Fibroblast of skin of right quadriceps (primary cell): ENCODE results near the gene KCNK15.
A peak's percentile ranks its signal among the peaks of the same experiment; 100 is the strongest.
"Not testable (repeated sequence)": the region's sequence is repeated elsewhere in the genome, so short reads cannot be mapped to it uniquely, and the experiment has no call there.

ENCODE experiments used
- DNase-seq: peaks from one replicate; pipeline ENCODE4 v3.0.0-alpha.2; 2013

The KCNK15 gene

GRCh38 chr20:44745598-44746366 is at the start of gene KCNK15:
TSS of gene KCNK15 (plus strand) at chr20:44745865. CDS start at chr20:44745911, 46 bp downstream.
- DNase-seq = no peak

DNA sequence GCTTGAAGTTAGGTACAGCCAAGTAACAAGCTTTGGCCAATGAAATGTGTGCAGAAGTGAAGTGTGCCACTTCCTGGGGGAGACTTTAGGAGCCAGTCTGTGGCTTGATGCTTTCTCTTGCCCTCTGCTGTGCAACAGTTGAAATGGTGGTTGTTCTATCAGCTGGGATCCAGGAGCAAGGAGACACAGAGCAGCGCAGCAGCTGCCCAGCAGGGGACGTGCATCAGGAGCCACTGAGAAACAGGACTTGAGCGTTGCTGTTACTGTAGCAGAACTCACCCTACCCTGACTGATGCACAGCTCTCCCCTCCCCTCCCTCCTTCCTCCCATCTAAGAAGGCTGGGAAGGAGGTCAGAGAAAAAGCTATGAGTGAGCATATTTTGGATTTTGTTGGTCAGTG is 49.4 kb upstream of the KCNK15 start:
- no peak for DNase-seq

- DNase-seq = not testable (repeated sequence)
Measured at GRCh38 chr20:44697041-44697440, 48.6 kb upstream of the KCNK15 start.

DNA sequence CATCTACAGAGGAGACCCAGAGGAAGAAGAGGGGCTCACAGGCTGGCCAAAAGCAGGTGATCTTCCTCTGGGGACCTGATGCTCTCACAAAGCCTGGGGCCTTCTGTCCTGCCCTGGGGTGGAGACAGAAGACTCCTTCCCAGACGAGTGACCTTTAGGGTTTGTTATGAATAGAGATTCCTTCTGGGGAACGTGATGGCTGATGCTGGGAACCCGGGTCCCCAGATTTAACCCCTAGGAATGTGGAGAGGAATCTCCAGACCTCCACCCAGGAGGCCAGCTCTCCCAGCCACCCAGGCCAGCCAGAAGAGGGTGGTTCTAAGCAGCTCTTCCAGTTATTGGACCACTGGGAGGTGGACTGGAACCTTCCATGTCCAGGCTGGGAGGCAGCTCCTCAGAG is 47.3 kb upstream of the KCNK15 start:
- no peak for DNase-seq

DNA sequence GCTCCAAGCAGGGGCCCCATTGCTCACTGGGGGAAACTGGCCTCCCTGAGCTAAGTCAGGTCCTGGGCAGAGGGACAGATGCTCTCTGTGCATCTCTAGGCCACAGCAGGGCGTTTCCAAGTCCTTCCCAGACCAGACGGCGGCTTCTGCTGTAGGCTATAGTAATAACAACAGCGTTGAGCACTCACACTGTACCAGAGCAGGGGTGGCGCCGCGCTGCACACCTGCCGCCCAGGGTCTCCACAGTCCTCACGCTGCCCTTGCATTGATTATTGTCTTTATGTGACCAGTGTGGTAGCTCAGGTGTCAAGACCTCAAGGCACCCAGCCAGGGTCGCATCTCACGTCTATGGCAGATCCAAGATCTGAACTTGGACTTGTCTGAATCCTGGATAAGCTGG is 45.4 kb upstream of the KCNK15 start:
- DNase-seq = no peak

DNA sequence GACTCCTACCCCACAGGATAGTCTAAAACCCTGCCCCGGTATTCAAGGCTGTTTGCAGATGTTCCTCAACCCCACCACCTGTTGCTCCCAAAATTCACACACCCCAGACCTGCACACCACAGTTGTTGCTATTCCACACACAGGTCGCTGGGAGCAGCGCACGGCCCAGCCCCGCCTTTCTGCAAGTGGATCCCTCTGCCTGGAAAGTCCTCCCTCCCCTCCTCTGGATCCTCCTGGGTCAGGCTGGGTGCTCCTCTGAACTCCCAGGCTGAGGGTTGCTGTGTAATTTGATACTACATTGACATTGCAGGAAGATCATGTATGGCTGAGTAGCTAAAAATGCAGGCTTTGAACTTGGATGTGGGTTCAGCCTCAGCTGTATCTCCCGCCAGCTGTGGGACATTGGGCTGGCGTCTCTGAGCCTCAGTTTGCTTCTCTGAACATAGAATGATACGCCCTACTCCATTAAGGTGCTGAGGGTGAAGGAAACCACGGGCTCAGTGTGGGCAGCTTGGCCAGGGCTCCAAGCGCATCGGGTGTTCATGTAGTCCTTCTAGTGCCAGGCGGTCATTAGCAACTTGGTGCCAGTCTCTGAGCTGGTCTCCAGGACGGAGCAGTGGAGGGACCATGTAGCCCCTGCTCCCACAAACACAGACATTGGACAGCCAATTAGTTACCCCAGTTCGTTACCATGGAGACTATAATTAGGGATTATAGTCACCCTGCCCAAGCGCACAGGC is 44.4 kb upstream of the KCNK15 start:
- DNase-seq = peak; percentile 54

- no peak for DNase-seq
Measured at GRCh38 chr20:44701858-44702256, 43.8 kb upstream of the KCNK15 start.

DNA sequence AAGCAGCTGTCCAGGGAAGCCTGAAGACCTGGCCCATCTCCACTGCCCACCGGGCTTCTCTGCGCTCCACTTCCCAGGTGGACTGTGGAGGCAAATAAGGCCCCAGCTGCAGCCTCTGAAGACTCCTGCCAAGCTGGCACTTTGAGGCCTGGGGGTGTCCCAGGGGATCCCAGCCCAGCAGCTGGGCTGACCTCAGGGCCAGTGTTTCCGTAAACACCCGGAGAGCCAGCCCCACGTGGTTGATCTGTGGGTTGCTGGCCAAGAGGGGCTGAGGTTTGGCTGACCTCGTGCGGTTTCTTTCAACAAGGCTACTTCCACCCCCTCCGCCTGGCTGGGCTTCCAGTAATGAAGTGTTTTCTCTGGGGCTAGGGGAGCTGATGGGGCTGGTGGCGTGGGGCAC is 42.9 kb upstream of the KCNK15 start:
- DNase-seq = peak; percentile 79

DNA sequence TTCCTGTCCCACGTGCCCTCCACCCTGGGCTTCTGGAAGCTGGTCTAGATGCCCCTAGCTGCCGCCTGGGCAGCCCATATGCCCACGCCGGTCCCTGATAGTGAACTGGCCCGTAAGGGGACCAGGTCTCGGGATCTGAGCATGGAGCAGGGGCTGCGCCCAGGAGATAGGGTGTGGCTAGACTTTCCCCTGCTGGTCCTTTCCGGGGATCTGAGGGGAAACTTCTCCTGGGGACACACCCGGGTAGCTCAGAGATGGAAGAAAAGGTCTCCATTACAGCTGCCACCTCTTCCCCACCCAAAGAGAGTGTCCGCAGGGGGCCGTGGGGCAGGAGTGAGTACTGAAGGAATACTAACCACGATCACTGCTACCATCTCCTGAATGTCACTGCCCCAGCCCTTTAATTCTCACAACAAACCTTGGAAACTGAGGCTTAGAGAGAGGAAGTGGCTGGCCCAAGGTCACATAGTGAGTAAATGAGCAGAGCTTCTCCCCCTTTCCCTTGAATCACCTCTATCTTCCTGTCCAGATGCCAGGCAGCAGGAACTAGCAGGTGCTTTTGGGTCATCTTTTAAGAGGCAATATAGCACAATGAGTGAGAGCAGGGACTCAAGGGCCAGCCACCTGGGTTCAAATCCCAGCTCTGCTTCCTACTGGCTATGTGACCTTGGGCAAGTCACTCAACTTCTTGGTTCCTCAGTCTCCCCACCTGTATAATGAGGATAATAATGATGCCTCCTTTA is 42.3 kb upstream of the KCNK15 start:
- no peak for DNase-seq

- DNase-seq = no peak
Measured at GRCh38 chr20:44703956-44704488, 41.6 kb upstream of the KCNK15 start.

- peak; percentile 84 for DNase-seq
Measured at GRCh38 chr20:44704551-44704971, 41.1 kb upstream of the KCNK15 start.

DNA sequence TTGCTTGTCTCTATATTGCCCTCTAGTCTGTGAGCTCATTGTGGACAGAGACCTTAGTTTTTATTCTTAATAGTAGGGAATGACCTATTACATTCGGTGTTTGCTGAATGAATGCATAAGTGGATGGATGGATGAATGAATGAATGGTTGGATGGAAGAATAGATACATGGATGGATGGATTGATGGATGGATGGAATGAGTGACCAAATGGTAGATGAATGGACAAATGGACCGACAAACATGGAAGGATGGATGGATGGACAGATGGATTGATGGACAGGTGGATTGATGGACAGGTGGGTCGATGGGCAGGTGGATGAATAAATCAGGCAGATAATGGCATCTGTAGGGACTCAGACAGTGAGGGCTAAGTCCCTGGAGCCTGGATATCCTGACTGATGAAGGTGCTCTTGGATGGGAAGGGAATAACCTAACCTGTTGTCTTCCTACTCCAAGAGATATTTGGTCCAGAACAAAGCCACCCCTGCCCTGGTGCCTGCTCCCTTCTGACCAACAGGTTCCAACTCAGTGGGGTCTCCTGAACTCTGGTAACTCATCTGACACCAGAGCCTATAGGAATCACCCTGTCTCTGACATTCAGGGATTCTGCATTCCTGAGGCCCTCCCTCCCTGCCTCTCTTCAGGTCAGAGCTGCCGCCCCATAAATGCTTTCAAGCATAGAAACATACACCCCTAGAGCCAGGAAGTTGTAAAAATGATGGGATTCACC is 40.1 kb upstream of the KCNK15 start:
- no peak for DNase-seq

DNA sequence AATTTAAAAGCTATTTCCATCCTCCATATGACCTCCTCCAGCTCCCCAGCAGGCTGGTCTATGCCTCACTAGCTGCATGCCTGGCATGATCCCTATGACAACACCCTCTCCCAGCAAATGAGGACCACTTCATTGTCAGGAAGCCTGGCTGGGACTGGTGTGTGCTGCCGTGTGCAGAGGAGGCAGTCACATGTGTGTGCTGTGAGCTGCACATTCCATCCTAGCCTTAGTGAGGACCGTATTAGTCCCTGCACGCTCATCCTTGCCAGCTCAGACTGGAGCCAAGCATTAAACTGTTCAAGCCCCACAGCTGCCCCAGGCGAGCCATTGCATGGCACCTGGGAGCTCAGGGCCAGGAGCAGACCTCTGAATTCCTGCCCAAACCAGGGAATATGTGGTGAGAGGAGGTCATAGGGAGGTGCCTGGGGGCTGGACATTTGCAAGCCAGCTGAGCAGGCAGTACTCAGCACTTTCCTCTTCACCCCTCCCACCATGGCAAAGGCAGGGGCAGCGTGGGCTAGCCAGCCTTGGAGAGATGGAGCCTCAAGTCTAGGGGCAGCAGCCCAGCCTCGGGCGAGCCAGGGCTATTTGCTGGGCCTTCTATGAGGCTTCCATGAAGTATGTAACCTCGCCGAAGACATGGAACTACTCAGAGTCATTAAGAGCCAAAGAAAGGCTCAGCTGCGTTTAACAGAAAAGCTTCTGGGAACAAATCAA is 39.2 kb upstream of the KCNK15 start:
- peak; percentile 85 for DNase-seq

GRCh38 chr20:44707018-44707579 is 38.6 kb upstream of the KCNK15 start:
- no peak for DNase-seq

DNA sequence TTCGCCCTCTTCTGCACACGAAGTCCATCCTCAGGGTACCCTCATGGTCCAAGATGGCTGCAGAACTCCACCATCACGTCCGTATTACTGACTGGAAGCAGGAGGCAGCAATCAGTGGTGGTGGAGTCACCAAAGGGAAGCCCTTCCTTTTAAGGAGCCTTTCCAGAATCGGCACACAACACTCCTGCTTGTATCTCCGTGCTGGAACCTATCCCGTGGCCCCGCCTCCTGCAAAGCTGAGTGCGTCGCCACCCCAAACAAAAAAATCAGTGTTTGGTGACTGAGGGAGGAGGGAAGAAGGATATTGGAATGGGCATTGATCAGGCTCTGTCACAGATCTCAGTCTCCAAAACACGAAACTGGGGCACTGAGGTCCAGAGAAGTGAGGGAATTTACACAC is 36.3 kb upstream of the KCNK15 start:
- no peak for DNase-seq

DNA sequence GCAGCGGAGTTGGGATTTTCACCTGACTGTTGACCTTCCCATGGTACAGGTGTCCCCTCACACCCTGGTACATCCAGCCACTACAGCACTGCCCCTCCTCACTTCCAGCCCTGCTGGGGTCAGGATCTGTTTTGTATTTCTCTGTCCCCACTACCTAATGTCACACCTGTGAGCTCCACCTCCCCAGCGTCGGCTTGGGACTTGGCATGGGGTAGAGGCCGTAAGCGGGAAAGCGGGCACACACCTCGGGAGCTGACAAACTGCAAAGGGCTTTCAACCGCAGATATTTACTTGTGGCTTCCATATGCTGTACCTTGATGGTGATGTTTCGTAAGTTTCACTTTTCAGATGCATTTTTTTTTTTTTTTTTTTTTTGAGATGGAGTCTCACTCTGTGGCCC is 35.9 kb upstream of the KCNK15 start:
- DNase-seq = no peak

DNA sequence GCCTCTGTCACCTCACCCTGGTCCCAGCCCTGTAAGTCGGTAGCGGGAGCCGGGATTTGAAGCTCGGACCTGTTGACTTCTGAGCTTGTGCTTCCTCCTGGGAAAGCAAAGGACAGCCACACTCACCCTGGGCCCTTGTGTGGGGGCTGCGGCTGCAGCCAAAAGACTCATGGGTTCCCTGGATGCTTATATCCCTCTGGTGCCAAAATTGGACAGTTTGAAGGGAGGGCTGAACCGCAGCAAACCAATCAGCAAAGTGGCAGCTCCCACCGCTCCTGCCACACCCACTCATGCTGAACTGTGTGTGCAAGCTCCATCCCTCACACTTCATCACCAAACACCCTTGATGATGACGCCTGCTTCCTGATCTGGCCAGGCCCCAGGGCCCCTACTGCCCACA is 34.4 kb upstream of the KCNK15 start:
- DNase-seq = no peak

GRCh38 chr20:44714102-44714700 is 31.5 kb upstream of the KCNK15 start:
- DNase-seq = no peak

DNA sequence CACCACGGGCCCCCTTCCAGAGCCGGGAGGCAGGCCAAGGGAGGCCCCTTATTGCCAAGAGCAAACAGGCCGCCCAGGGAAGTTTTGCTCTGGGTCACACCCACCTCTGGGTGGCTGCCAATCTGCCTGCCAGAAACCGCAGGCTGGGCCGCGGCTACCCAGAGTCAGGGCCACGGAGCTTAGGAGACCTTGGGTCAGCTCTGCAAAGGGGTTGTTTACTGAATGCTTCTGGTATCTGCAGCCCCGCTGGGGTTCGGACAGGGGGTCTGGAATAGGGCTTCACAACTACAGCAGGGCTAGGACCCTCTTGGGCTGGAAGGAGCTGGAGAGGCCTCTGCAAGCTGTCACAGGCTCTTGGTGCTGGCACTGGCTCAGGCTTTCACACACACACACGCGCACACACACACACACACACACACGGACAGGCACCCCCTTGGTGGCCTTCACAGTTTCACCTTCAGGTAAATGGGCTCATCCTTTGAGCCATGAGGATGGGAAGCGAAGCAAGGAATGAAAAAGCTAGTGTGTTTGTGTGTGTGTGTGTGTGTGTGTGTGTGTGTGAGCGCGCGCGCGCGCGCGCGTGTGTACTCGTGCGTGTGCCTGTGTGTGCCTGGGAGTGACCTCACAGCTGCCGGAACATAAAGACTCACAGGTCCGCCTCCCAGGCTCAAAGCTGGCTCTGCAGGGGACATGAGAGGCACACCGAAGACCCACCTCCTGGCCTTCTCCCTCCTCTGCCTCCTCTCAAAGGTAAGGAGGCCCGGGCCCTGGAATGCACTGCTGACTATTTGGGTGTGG is 30.8 kb upstream of the KCNK15 start, which contains the start of gene CCN5:
CCN5 (plus strand) TSS at position 669 of the 798 bp plus-strand sequence; CDS start at position 691, 22 bp downstream.
- peak; percentile 76 for DNase-seq
